Prostate gland (tissue), 2 donors: ENCODE data around the gene MCUR1.

Source experiments
- CTCF ChIP-seq, 4 experiments: fragments of 200-600 bp in 2 of 4; fragments of 450-650 bp in 2 of 4; sonication (generic) in 2 of 4; IDR thresholded peaks; 1 replicate in 3 of 4; 2 replicates in 1 of 4; pipeline ENCODE4 v1.5.1; 2016 to 2019; ENCODE audit warnings: antibody characterized with exemption in 4 of 4, mild to moderate bottlenecking in 2 of 4, moderate library complexity in 2 of 4
- POLR2A ChIP-seq: fragments of 450-650 bp; IDR thresholded peaks from one replicate; pipeline ENCODE4 v1.6.1; 2016; ENCODE audit warnings: antibody characterized with exemption, mild to moderate bottlenecking
- POLR2AphosphoS5 ChIP-seq: sonication (generic); formaldehyde crosslinking; IDR thresholded peaks from one replicate; pipeline ENCODE4 v1.6.1; 2017; ENCODE audit warnings: antibody characterized with exemption

DNA sequence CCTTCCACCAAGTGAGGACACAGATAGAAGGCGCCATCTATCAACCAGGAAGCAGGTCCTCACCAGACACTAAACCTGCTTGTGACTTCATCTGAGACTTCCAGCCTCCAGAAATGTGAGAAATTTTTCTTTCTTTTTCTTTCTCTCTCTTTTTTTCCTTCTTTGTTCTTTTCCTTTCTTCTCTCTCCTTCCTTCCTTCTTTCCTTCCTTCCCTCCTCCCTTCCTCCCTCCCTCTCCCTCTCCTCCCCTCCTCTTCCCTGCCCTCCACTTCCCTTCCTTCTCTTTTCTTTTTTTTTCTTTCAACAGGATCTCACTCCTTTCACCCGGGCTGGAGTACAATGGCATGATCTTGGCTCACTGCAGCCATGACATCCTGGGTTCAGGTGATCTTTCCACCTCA lies 37.4 kb upstream of the MCUR1 start:
- TF ChIP-seq CTCF (IDR thresholded peaks at IDR 0.05) (no peak), POLR2AphosphoS5 (no peak), POLR2A (no peak)
